Measurements from ENCODE around the gene HMGB1.
"Not testable (repeated sequence)": the region's sequence is repeated elsewhere in the genome, so short reads cannot be mapped to it uniquely, and the experiment has no call there.

Gene HMGB1

DNA sequence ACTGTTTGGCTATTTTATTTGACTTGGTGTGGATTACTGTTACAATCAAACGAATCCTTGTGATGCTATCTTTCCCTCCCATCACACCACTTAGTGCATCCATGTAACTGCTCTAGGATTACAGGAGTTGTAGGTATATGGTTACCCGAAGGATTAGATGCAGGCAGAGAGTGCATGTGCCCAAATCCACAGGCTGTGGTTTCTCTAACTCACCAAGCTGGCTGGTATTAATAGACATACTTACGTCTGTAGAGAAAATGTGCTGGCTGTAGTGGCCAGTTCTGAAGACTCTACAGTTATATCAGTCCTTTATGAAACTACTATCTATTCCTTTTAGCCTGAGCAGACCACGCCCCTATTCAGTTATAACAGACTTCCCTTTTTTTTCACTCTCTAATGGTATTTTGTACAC, 1.1 kb upstream of the HMGB1 start:
- DNase-seq (ENCODE audit: low read depth in 1 of 2, low spot score in 1 of 2) = no peak

DNA sequence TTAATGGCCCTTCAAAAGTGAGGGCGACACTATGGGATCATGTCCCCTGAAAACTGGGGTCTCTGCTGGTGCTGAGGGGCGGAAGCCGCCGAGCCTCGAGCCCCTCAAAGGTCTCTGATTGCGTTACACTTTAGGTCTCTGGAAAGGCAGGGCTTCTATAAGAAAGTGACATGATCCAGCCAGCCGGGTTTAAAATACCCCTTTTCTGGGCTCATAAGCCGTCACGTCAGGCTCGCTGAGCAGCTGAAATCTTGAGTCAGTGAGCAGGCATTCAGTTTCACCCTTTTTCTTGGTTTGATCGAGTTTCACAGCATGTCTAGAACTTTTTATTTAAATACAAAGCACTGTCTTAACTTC, 600 bp upstream of the HMGB1 start:
- DNase-seq (ENCODE audit: low read depth in 1 of 2, low spot score in 1 of 2) = no peak

DNA sequence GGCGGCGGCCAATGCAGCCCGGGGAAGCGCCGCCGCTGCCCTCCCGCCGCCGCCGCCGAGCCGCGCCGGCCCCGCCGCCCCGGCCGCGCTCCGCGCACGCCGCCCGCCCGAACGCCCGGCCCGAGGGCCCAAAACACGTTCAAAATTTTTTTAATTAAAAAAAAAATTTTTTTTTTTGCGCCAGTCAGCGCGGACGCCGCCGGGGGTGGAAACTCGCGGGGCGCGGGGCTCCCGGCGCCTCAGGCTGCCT, 468 bp downstream of the HMGB1 start:
- DNase-seq (ENCODE audit: low read depth in 1 of 2, low spot score in 1 of 2) = no peak

DNA sequence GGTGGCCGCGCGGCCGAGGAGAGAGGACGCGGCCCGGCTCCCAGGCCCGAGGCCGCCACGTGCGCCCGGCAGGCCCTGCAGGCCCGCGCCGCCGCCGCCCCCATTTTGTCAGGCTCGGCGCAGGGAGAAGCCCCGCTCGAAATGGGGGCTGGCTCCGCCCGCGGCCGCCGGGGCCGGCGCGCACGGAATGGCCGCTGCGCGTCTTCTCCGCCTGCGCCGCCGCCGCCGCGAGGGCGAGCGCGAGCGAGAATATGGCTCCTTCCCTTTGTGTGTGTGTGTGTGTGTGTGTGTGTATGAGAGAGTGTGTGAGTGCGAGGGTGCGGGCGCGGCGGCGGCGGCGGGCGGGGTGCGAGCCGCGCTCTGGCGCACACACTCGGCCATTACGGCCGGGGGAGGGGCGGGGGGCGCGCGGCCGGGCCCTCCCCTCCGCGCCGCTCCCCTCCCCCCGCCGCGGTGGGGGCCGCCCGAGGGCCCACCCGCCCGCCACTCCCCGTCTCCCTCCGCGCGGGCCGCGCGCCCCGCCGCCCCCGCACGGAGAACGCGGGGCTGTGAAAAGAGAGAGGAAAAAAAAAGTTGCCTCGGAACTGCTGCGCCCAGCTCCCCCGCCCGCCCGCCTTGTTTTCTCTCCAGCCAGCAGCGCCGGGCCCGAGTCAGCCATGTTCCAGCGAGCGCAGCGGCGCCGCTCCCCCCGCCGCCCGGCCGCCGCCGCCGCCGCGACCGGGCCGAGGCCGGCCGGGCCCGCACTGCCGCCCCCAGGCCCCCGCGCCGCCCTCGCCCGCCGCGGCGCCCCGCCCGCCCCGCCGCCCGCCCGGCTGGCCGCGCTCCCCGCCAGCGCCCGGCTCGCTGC, 1.0 kb downstream of the HMGB1 start:
- peak; percentile 44 to 72 for DNase-seq (ENCODE audit: low read depth in 1 of 2, low spot score in 1 of 2)

DNA sequence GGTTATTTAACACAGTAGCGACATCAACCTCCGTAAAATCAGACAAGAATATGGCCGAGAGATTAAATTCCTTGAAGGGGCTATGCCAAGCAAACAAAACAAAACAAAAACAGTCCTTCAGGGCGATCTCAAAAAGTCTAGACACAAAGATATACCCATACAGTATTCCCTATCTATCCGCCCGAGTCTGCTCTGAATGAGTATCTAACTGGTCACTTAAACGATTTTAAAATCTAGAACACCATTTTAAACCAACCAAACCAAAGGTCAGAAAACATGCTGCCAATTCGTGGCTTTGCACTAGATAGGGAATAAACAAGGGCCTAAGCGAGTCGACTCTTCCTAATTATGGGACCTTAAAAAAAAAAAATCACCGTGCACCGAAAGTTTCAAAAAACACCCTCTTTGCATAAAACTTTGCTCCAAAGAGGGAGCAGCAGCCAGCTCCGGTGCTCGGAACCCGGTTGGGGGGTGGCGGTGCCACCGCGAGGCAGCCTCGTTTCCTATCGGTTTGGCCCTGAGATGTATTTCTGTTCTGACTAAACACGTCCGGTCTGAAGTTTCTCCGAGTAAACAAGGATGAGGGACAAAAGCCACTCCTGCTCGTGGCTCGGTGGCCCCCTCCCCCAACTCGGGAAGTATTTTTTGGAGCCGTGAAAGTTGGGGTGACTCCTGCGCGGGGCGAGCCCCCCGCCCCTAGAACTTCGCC, 1.8 kb downstream of the HMGB1 start:
- DNase-seq (ENCODE audit: low read depth in 1 of 2, low spot score in 1 of 2) = peak; percentile 54 to 61

DNA sequence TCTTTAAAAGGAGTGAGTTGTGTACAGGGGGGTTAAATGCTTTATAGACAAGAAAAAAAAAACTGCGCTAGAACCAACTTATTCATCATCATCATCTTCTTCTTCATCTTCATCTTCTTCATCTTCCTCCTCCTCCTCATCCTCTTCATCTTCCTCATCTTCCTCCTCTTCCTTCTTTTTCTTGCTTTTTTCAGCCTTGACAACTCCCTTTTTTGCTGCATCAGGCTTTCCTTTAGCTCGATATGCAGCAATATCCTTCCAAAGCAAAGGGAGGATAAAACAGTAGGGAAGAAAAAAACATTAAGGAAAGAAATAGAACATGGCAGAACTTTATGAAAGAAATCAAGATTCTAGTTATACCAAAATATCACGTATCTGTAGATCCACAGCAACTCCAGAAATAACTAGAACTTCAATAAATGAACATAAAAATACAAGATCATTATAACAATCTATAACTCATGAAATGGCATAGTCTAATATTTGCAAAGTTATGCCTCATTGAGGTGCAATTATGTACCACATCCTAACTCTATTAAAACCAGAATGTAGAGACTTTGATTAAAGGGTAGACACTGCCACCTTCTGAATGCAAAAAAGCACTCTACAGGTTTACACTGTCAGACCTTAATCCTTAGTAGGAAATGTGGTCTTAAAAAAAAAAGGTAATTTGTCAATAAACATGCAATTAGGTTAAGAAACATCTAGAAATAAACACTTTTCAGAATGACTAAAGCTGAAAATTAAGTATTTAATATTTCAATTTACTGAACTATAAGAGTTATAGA, 4.3 kb downstream of the HMGB1 start:
- DNase-seq (ENCODE audit: low read depth in 1 of 2, low spot score in 1 of 2) = not testable (repeated sequence)

DNA sequence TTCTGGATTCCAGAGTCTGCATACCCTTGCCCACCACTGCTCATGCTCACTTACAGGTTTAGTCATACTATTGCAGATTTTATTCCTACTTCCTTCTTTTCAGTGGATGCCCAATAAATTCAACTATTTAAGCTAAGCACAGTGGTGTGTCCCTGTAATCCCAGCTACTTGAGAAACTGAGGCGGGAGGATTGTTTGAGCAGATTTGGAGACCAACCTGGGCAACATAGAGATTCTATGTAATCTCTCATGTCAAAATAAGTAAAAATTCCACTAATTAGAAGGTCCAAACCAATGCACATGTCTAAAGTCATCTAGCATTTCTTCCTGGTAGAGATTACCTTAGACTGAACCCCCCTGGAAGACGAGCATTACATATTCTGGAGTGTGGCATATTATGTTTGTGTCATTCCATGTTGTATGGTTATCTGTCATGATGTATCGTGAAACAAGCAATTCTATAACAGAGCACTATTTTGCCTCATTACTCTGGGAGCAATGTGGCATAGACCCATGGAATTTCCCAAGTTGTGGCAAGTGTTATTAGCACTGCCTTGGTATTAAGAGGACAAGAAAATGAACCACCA, 8.3 kb downstream of the HMGB1 start:
- no peak for DNase-seq (ENCODE audit: low read depth in 1 of 2, low spot score in 1 of 2)

DNA sequence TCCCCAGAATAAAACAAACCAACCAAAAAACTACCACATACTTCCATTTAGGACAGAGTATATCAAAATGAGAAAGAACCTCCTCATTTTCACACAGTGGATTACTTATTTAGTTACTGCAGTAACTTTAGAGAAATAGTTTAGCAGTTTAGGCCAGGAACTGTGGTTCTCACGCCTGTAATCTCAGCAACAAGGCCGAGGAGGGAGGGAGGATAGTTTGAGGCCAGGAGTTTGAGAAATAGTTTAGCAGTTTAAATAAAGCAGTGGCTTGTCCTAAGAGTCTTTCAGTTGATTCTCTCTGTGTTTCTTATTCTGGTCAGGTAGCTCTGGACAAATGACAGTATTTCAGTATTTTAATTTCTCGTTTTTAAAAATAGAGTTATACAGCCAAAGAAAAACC, 9.4 kb downstream of the HMGB1 start:
- DNase-seq (ENCODE audit: low read depth in 1 of 2, low spot score in 1 of 2) = no peak

DNA sequence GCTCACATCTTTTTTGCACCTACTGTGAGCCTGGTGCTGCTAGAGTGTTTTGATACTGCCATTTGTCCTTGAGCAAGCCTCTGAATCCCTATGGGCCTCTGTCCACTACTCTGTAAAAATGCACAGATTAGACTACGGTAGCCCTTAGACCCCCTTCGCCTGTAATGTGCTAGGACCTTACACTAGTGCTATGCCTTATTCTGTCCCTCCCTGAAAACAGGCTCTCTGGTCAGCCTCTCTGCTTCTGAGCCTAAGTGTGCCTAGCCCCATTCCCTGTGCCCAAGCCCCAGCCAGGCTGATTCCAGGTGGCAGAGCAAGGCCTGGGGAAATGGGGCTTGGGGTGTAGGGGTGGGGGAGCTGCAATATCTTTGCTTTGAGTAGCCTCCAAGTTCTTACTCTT, 10.7 kb downstream of the HMGB1 start:
- DNase-seq (ENCODE audit: low read depth in 1 of 2, low spot score in 1 of 2) = no peak

DNA sequence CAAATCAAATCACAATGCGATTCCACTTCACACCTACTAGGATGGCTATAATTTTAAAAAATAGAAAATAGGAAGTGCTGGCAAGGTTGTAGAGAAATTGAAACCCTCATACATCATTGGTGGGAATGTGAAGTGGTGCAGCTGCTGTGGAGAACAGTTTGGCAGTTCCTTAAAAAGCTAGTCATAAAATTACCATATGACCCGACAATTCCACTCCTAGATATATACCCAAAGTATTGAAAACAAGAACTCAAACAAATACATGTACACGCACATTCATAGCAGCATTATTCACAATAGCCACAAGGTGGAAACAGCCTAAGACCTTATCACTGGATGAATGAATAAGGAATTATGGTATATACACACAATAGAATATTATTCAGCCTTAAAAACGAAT, 12.0 kb downstream of the HMGB1 start:
- DNase-seq (ENCODE audit: low read depth in 1 of 2, low spot score in 1 of 2) = no peak

DNA sequence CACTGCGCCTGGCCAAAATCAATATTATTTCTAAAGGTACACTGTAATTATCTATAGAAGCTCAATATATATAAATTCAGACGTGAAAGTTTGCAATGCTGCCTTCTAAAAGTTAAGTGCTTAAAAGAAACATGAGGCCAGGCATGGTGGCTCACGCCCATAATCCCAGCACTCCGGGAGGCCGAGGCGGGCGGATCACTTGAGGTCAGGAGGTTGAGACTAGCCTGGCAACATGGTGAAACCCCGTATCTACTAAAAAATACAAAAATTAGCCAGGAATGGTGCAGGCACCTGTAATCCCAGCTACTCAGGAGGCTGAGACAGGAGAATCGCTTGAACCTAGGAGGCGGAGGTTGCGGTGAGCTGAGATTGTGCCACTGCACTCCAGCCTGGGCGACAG, 14.3 kb downstream of the HMGB1 start:
- not testable (repeated sequence) for DNase-seq (ENCODE audit: low read depth in 1 of 2, low spot score in 1 of 2)

DNA sequence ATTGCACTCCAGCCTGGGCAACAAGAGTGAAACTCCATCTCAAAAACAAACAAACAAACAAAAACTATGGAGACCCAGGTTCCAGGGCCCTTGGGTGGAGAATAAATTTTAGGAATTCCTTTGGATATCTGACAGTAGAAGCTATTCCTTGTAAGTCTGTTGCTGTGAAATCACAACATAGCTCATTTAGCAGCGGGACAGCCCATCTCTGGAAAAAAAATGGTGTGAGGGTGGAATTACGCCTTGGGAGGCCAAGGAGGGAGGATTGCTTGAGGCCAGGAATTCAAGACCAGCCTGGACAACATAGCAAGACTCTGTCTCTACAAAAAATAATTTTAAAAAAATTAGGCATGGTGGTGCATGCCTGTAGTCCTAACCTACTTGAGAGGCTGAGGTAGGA, 15.7 kb downstream of the HMGB1 start:
- no peak for DNase-seq (ENCODE audit: low read depth in 1 of 2, low spot score in 1 of 2)

DNA sequence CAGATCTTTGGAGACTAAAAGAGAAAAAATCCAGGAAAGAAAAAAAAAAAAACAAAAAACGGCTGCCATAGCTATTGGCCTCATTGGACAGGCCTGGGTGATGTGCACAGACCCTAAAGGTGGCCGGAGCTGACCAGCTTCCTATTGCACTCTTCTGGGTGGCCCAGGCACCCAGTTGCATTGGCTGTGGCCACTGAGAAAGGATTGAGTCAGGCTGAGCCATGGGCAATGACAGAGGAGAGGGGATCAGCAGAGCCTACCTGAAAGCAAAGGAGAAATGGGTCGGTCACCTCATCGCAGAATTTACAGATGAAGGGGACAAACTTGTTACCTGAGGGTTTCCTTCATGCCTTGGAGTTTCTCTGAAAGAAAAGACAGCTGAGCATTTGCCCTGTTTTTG, 17.3 kb downstream of the HMGB1 start:
- no peak for DNase-seq (ENCODE audit: low read depth in 1 of 2, low spot score in 1 of 2)

DNA sequence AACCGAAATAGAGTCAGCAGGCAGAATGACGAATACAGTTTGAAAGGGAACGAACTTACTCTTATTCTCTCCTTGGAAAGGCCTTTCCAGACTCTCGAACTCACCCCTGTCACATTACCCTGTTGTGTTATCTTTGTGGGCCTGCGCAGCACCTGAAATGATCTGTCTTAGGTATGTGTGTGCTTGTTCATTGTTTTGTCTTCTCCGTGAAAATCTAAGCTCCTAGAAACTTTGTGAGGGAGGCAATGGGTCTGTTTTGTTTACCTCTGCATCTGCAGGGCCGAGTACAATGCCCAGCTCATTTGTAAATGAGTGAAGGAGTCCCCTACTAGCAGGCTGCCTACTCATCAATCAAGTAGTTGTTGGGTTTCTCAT, 19.6 kb downstream of the HMGB1 start:
- DNase-seq (ENCODE audit: low read depth in 1 of 2, low spot score in 1 of 2) = no peak

DNA sequence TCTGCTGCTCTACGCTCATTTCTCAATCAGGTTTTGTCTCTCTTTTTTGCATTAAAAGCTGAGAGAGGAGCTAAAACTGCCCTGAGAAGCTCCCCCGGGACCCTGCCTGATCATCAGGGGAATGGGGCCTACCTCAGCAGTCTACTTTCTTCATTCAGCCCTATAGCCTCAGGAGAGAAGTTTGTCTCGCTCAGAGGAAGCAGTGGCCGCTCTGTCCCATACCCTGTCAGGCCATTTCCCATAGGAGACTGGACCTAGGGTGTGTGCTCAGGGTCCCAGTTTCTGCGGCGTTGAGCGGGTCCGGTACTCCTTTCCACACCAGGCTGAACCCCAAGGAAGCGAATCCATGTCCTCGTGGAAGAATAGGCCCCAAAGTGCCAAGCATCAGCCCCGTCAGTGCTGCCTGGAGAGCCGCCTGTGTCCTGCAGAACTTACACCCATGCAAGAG, 21.8 kb downstream of the HMGB1 start:
- DNase-seq (ENCODE audit: low read depth in 1 of 2, low spot score in 1 of 2) = no peak

DNA sequence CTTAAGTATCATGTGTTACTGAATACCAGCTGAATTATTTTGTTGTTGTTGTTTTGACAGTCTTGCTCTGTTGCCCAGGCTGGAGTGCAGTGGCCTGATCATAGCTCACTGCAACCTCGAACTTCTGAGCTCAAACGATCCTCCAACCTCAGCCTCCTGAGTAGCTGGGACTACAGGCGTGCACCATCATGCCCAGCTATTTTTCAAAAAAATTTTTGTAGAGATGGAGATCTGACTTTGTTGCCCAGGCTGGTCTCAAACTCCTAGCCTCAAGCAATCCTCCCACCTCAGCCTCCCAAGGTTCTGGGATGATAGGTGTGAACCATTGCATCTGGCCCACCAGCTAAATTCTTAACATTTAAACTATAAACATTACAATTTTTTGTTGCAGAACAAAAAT, 22.2 kb downstream of the HMGB1 start:
- not testable (repeated sequence) for DNase-seq (ENCODE audit: low read depth in 1 of 2, low spot score in 1 of 2)

DNA sequence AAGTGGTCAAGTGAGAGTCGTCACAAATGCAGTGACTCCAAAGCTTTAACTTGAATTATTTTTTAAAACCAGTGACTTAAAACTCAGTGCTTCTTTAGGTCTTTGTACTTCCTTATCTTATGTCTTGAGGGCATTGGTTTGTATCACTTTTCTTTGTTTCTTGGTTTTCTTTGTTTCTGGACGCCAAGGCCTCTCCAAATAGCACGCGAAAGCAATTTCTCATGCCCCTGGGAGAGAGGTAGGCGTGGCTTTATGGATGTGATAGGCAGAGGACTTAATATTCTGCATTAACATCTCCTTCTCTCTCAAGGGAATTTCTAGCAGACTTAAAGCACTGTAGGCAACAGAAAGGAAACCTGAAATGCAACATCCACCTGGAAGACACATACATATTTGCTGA, 22.8 kb downstream of the HMGB1 start:
- DNase-seq (ENCODE audit: low read depth in 1 of 2, low spot score in 1 of 2) = no peak

DNA sequence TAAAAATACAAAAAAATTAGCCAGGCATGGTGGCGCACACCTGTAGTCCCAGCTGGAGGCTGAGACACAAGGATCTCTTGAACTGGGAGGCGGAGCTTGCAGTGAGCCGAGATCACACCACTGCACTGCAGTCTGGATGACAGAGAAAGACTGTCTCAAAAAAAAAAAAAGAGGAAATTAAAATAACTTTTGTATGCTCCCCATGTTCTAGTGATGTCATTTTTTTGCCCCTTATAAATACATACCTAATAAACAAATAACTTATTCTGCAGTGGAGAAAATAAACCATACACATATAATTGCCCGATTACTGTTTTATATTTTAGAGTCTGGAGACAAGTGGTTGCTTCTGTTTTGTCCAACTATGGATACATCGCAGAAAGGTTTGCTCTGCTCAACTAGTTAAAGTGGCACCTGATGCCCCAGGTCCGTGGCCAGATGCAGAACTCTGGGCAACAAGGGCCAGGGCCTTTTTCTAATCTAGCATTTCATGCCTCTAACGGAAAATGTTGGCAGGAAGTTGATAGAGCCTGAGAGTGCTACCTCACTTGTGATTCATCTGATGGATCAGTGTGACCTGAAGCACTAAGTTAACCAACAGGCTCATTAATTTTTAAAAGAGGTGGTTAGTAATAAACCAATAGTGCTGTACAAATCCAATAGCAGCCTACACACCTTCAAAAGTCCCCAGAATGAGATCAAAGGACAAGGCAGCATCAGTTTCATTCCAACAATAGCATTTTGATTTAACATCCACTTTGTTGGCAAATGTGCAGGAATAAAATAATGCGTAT, 24.6 kb downstream of the HMGB1 start:
- DNase-seq (ENCODE audit: low read depth in 1 of 2, low spot score in 1 of 2) = no peak

DNA sequence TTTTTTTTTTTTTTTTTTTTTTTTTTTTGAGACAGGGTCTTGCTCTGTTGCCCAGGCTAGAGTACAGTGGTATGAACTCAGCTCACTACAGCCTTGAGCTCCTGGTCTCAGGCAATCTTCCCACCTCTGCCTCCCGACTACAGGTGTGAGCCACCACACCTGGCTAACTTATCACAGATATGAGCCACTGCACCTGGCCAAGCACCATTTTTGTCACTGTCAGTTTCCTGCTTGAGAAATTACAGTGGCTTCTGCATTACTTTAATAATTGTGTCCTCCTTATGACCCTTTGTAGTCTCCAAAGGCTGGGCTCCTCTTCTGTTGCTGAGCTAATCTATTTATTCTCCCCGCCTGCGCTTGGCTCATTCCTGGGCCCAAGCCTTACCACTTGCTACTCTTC, 27.4 kb downstream of the HMGB1 start:
- DNase-seq (ENCODE audit: low read depth in 1 of 2, low spot score in 1 of 2) = no peak

DNA sequence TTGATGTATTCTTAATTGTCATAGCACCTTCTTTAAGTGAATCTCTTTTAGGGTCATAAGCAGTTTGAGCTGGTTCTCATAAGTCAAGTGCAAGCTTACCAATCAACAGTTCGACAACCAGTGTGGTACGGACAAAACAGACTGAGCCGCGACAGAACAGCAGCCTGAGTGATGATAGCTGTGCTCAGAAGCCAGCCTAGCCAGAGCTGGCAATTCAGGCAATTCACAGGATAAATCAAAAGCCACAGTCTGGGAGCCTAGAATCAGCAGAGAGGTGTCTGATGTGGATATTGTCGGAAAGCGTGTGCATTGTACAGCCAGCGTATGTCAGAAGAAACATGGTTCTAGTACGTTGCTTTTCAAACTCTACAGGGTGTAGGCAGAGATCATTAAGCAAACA, 28.6 kb downstream of the HMGB1 start:
- no peak for DNase-seq (ENCODE audit: low read depth in 1 of 2, low spot score in 1 of 2)

DNA sequence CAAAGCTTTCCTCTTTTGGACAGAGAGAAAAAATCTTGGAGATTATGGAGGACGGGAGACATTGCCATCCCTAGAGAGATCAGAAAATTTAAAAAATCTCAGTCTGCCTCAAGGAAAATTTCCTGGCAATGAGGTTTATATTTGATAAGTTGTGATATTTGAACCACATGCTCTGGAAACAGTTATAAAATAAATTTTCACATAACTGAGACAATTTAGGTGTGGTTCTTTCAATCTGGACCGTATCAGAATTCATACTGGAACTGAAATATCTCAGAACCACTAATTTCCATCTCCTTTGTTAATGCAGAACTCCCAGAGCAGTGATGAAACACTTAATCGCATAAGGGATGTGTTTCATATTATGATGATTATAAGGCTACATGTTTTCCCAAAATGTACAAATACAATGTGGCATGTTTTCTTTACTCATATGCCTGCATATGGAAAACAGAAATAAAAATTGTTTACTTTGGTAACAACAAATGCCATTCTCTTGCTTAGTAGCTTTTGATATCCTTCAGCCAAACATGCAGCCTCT, 29.8 kb downstream of the HMGB1 start:
- DNase-seq (ENCODE audit: low read depth in 1 of 2, low spot score in 1 of 2) = no peak
